Esophagus squamous epithelium (tissue), 5 donors: ENCODE data around the gene NFIB. TPM values are rescaled to one million over a fixed set of nuclear protein-coding genes. Genes with fewer than 3 reads are reported as not detected.

Experiments
- DNase-seq: peaks from one replicate; lab custom pipeline; 2025; lab: John Stamatoyannopoulos, UW
- H3K27ac ChIP-seq, 4 donors: fragments of 200-600 bp; sonication (generic); one replicate each; pipeline ENCODE4 v1.5.1; 2016 to 2019; ENCODE audit warnings: mild to moderate bottlenecking in 1 of 4
- H3K27me3 ChIP-seq, 4 donors: fragments of 200-600 bp; sonication (generic); 1 replicate in 3 of 4; 2 replicates in 1 of 4; pipeline versions ENCODE4 v1.5.1 to v1.6.0; 2017 to 2021; ENCODE audit warnings: antibody characterized with exemption in 1 of 4
- H3K36me3 ChIP-seq, 3 donors: fragments of 200-600 bp; sonication (generic); one replicate each; pipeline ENCODE4 v1.5.1; 2016 to 2019
- H3K4me1 ChIP-seq, 3 donors: fragments of 200-600 bp; sonication (generic); one replicate each; pipeline ENCODE4 v1.5.1; 2017 to 2019
- H3K4me3 ChIP-seq, 4 donors: fragments of 200-600 bp; sonication (generic); 1 replicate in 3 of 4; 2 replicates in 1 of 4; pipeline ENCODE4 v1.5.1; 2016 to 2019; ENCODE audit warnings: mild to moderate bottlenecking in 2 of 4, moderate library complexity in 1 of 4
- H3K9me3 ChIP-seq, 3 donors: fragments of 200-600 bp; sonication (generic); one replicate each; pipeline ENCODE4 v1.5.1; 2016 to 2019
- POLR2A ChIP-seq, 4 donors: fragments of 450-650 bp; IDR thresholded peaks; one replicate each; pipeline ENCODE4 v1.6.1; 2017; ENCODE audit warnings: antibody characterized with exemption in 4 of 4, mild to moderate bottlenecking in 4 of 4, moderate library complexity in 3 of 4
- WGBS, 2 donors: methylation state at CpG; one replicate each; pipeline ENCODE4 v1.1.5; 2018; 5-methylcytosine and 5-hydroxymethylcytosine counted together
- intact Hi-C: fragments of 100-400 bp; cut with DNase I; formaldehyde crosslinking; loops from one replicate; pipeline ENCODE4 v1.15.0; 2022
- total RNA-seq, 4 donors: library from RNA; depleted of rRNA; stranded (reverse); fragments of >200 nt; gene quantifications; one replicate each; pipeline ENCODE4 v1.1.0, GENCODE V29; 2016
- TF ChIP-seq, protein P1 (sequence below), 6 experiments: fragments of 450-650 bp in 4 of 6; fragments of 200-600 bp in 2 of 6; sonication (generic) in 2 of 6; IDR thresholded peaks; one replicate each; pipeline ENCODE4 v1.5.1; 2016 to 2019; ENCODE audit warnings: antibody characterized with exemption in 6 of 6, mild to moderate bottlenecking in 4 of 6, moderate library complexity in 4 of 6
- donor health status: DM: yes; HTN: yes; CAD: no.

NFIB gene
- total RNA-seq, 4 donors from 2014 or later: 16.8 to 38.1 (median 23.0) TPM

DNA sequence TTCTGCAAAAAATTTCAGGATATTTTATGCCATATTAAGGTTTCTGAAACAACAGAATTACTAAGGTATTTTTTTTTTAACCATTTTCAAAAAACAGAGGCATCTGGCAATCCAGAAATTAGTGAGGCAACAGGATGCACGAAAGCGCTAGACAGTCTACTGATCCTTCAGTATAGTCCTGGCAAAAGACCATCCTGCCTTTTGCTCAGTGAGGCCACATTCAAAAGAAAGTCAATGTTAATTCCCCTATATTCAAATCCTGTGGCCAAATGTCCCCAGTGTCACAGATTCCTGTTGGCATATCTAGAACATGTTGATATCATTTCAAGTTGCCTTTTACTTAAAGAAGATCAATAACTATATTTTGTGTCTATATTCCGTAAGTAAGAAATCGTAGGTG, 13.1 kb upstream of the NFIB start:
- H3K27ac ChIP-seq: peak overlapping the region in 1 of 4 donors; percentile 7
- H3K9me3 ChIP-seq: no peaks in the 10 kb centered on the region
- WGBS, 2 donors: 84 to 86% methylated on average over 4 of the region's 4 CpGs
- peaks cover 0 to 20% (median 0%) of the 10 kb centered on the region in 4 donors for H3K27me3 ChIP-seq
- no peak for TF ChIP-seq POLR2A (IDR thresholded peaks at IDR 0.05)
- TF ChIP-seq, protein P1, sequence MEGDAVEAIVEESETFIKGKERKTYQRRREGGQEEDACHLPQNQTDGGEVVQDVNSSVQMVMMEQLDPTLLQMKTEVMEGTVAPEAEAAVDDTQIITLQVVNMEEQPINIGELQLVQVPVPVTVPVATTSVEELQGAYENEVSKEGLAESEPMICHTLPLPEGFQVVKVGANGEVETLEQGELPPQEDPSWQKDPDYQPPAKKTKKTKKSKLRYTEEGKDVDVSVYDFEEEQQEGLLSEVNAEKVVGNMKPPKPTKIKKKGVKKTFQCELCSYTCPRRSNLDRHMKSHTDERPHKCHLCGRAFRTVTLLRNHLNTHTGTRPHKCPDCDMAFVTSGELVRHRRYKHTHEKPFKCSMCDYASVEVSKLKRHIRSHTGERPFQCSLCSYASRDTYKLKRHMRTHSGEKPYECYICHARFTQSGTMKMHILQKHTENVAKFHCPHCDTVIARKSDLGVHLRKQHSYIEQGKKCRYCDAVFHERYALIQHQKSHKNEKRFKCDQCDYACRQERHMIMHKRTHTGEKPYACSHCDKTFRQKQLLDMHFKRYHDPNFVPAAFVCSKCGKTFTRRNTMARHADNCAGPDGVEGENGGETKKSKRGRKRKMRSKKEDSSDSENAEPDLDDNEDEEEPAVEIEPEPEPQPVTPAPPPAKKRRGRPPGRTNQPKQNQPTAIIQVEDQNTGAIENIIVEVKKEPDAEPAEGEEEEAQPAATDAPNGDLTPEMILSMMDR (IDR thresholded peaks at IDR 0.05): no peak
- H3K36me3 ChIP-seq: no peaks in the 10 kb centered on the region
- H3K4me1 ChIP-seq: peaks cover 0 to 44% (median 8%) of the 10 kb centered on the region in 3 donors
- intact Hi-C loops: no loop called here
- no peak overlapping the region for H3K4me3 ChIP-seq
- no peak for DNase-seq

DNA sequence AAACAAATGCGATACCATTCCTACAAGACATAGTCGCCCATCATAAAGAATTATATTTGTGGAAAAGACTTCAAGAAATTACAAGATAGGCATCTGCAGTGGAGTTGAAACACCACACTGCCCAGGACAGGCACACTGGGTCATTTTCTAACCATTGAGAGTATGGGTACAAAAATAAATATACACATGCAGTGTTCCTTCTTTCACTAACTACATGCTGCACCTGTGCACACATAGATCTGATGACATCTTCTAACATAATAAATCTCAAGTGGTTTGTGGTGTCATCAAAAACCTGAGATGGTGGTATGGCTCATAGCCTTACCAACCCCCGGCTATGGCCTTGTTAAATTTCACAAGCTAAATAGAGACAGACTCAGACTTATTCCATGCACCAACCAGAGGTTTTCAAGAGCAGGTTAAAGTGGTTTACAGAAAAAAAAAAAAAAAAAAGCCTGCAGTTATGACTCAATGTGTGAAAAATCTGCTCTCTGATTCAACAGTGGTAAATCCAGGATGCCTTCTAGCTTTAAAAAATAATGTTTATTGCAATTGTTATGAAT, 12.4 kb upstream of the NFIB start:
- Histone ChIP-seq H3K4me1 (peaks cover 4 to 44% (median 5%) of the 10 kb centered on the region in 3 donors), H3K9me3 (no peaks in the 10 kb centered on the region), H3K4me3 (no peak overlapping the region), H3K36me3 (no peaks in the 10 kb centered on the region), H3K27me3 (peaks cover 0 to 20% (median 0%) of the 10 kb centered on the region in 4 donors), H3K27ac (no peak overlapping the region)
- intact Hi-C loops: no loop called here
- TF ChIP-seq, protein P1 (IDR thresholded peaks at IDR 0.05): no peak
- no peak for TF ChIP-seq POLR2A (IDR thresholded peaks at IDR 0.05)
- WGBS, 2 donors: 68 to 70% methylated on average over 3 of the region's 3 CpGs
- DNase-seq: no peak

DNA sequence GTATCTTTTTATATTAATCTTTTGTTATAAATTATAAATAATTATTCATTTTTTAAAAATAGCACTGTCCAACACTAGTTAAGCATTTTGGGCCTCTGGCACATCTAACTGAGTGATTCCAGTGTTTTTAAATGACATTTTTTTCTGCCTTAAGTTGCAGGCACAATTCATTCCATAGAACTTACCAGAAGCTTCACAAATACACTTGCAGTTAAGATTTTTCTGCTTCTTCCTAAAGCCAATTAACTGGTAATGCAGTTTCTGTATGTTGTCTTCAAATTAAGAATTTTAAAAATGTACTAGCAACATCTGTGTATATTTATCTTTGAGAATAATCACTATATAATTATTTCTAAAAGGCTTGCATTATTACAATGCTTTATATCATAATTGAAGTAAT, 11.2 kb upstream of the NFIB start:
- TF ChIP-seq POLR2A (IDR thresholded peaks at IDR 0.05): no peak
- TF ChIP-seq, protein P1 (IDR thresholded peaks at IDR 0.05): no peak
- Histone ChIP-seq H3K27ac (peak overlapping the region in 1 of 4 donors; percentile 94), H3K4me3 (no peak overlapping the region), H3K36me3 (no peaks in the 10 kb centered on the region), H3K27me3 (peaks cover 0 to 20% (median 0%) of the 10 kb centered on the region in 4 donors), H3K4me1 (peaks cover 5 to 48% (median 6%) of the 10 kb centered on the region in 3 donors), H3K9me3 (no peaks in the 10 kb centered on the region)
- intact Hi-C loops: no loop called here
- DNase-seq: no peak

DNA sequence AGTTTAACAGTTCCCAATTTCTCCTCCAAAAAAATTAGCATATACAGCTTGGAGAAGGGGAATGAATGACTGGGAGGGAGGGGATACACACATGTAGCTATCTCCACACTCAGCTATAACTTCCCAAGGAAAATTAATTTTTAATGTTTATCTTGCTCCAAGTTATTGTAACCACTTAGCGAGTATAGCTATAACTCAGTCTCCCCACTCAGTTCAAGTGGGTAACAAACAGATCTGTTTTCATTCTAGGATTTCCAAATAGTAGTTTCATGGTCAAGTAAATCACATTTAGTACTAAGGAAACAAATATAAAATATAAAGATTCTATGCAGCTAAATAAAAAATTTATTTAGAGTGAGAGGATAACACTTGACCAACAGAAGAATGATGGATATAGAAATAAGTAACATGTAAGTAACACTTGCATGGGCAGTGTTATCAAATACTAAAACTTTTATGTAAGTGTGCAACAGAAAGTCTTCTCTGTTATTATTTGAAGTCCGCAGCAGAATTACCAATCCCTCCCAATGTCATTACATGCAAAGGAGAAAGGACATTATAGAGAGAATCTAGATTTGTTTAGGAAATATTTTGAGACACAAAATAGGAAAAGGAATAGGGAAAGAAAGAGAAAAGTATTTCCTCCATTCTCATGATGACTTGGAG, 10.2 kb upstream of the NFIB start:
- Histone ChIP-seq H3K9me3 (no peaks in the 10 kb centered on the region), H3K4me3 (no peak overlapping the region), H3K27me3 (peaks cover 0 to 11% (median 0%) of the 10 kb centered on the region in 4 donors), H3K4me1 (peaks cover 5 to 59% (median 8%) of the 10 kb centered on the region in 3 donors), H3K36me3 (no peaks in the 10 kb centered on the region), H3K27ac (peak overlapping the region in 3 of 4 donors; percentile 94 to 99 (median 97))
- no peak for TF ChIP-seq POLR2A (IDR thresholded peaks at IDR 0.05)
- TF ChIP-seq, protein P1 (IDR thresholded peaks at IDR 0.05): no peak
- no peak for DNase-seq
- intact Hi-C loops: no loop called here
- 78 to 91% methylated on average over 2 of the region's 2 CpGs for WGBS, 2 donors
